Activated naive CD4-positive, alpha-beta T cell treated with anti-CD3 and anti-CD28 coated beads, Interleukin-2, amount 10 ng/mL, durations not matched to agents 7 days and 5 days (primary cell): Measurements from ENCODE around the gene TRIM22.
"Not testable (repeated sequence)": the region's sequence is repeated elsewhere in the genome, so short reads cannot be mapped to it uniquely, and the experiment has no call there.

ENCODE experiments used
- CTCF ChIA-PET: fragments of 350-600 bp; sonication (Branson Sonifier 250); formaldehyde crosslinking; loops from one replicate; lab custom pipeline; 2021; ENCODE audit warnings: antibody characterized with exemption; lab: Charles Lee
- DNase-seq: peaks from one replicate; pipeline ENCODE4 v3.0.0-alpha.2; 2020
- H3K27ac Mint-ChIP-seq: one replicate; pipeline ENCODE4 v1.8.0; 2021; ENCODE audit warnings: mild to moderate bottlenecking, moderate library complexity, mixed read lengths
- H3K27me3 Mint-ChIP-seq: one replicate; pipeline ENCODE4 v1.8.0; 2021; ENCODE audit warnings: mild to moderate bottlenecking, mixed read lengths
- H3K36me3 Mint-ChIP-seq: one replicate; pipeline ENCODE4 v1.8.0; 2021; ENCODE audit warnings: mixed read lengths
- H3K4me1 Mint-ChIP-seq: one replicate; pipeline ENCODE4 v1.8.0; 2021; ENCODE audit warnings: mixed read lengths
- H3K4me3 Mint-ChIP-seq: one replicate; pipeline ENCODE4 v1.8.0; 2021; ENCODE audit warnings: mild to moderate bottlenecking, moderate library complexity, mixed read lengths
- H3K9me3 Mint-ChIP-seq: one replicate; pipeline ENCODE4 v1.8.0; 2021; ENCODE audit warnings: mixed read lengths

TRIM22 gene

GRCh38 chr11:5689551-5689983, at the start of gene TRIM22:
TRIM22 (plus strand) TSS chr11:5689790; CDS start chr11:5696233, 6,443 bp downstream.
- Mint-ChIP-seq H3K4me3 (peak within 1 kb of the TSS; percentile 90), H3K36me3 (peaks cover 33% of the 10 kb centered on the region), H3K27ac (peak within 1 kb of the TSS; percentile 94), H3K27me3 (no peaks in the 10 kb centered on the region), H3K9me3 (no peaks in the 10 kb centered on the region), H3K4me1 (peaks cover 53% of the 10 kb centered on the region)
- CTCF ChIA-PET, result interaction anchor here (1.2 to 2.0 kb wide), 2 partner anchors 63 to 92 kb away, joined by 4 to 6 read pairs; no protein-coding TSS in a partner anchor
- peak; percentile 74 for DNase-seq

DNA sequence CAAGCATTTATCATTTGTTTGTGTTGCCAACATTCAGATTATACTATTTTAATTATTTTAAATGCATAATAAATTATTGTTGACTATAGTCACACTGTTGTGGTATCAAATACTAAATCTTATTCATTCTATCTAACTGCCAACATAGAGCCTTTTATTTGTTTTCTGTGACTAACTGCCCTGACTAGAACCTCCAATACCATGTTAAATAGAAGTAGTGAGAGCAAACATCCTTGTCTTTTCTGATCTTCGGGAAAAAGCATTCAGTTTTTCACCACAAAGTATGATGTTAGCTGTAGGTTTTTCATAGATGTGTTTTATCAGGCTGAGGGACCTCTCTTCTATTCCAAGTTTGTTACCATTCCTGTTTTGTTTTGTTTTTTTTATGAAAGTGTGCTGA, 49.6 kb upstream of the TRIM22 start:
- H3K4me3 Mint-ChIP-seq, result no peak overlapping the region
- no peaks in the 10 kb centered on the region for H3K4me1 Mint-ChIP-seq
- no peak for DNase-seq
- H3K36me3 Mint-ChIP-seq, result peaks cover 34% of the 10 kb centered on the region
- CTCF ChIA-PET, result no interaction called here
- H3K27ac Mint-ChIP-seq, result no peak overlapping the region
- H3K27me3 Mint-ChIP-seq, result no peaks in the 10 kb centered on the region
- no peaks in the 10 kb centered on the region for H3K9me3 Mint-ChIP-seq

- Mint-ChIP-seq H3K4me3 (no peak overlapping the region), H3K27ac (no peak overlapping the region), H3K36me3 (peaks cover 21% of the 10 kb centered on the region), H3K9me3 (no peaks in the 10 kb centered on the region), H3K4me1 (no peaks in the 10 kb centered on the region), H3K27me3 (no peaks in the 10 kb centered on the region)
- CTCF ChIA-PET, result no interaction called here
- no peak for DNase-seq
Observed at GRCh38 chr11:5643585-5643984, 46.0 kb upstream of the TRIM22 start.

- no peak overlapping the region for H3K27ac Mint-ChIP-seq
- H3K4me3 Mint-ChIP-seq, result no peak overlapping the region
- H3K9me3 Mint-ChIP-seq, result no peaks in the 10 kb centered on the region
- no peaks in the 10 kb centered on the region for H3K27me3 Mint-ChIP-seq
- no peak for DNase-seq
- no peaks in the 10 kb centered on the region for H3K4me1 Mint-ChIP-seq
- peaks cover 13% of the 10 kb centered on the region for H3K36me3 Mint-ChIP-seq
- CTCF ChIA-PET, result no interaction called here
Observed at GRCh38 chr11:5646139-5646538, 43.5 kb upstream of the TRIM22 start.

DNA sequence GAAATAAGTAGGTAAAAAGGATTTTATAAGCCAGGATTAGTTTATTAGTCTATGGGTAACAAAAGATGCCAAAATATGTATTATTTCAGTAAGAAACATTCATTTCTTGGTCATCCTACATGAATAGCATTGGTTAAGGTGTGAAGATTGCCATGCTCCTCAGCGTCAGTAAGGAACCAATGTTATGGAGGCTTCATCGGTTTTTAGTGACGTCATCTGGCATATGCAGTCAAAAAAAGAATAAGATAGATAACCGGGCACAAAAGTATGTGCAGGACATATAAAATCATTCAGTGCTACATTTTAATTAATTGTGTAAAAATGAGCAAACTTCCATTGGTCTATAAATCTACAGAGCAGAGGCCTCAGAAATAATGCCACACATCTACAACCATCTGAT, 34.1 kb upstream of the TRIM22 start:
- no peak overlapping the region for H3K27ac Mint-ChIP-seq
- DNase-seq, result no peak
- H3K27me3 Mint-ChIP-seq, result no peaks in the 10 kb centered on the region
- CTCF ChIA-PET, result no interaction called here
- peaks cover 3% of the 10 kb centered on the region for H3K36me3 Mint-ChIP-seq
- H3K4me1 Mint-ChIP-seq, result peaks cover 2% of the 10 kb centered on the region
- no peak overlapping the region for H3K4me3 Mint-ChIP-seq
- peaks cover 3% of the 10 kb centered on the region for H3K9me3 Mint-ChIP-seq

GRCh38 chr11:5656956-5657355, 32.6 kb upstream of the TRIM22 start:
- DNase-seq, CTCF ChIA-PET, H3K4me1 Mint-ChIP-seq, H3K36me3 Mint-ChIP-seq, H3K27me3 Mint-ChIP-seq, H3K9me3 Mint-ChIP-seq, H3K4me3 Mint-ChIP-seq, H3K27ac Mint-ChIP-seq: not testable (repeated sequence)

GRCh38 chr11:5658318-5658717, 31.3 kb upstream of the TRIM22 start:
- Mint-ChIP-seq H3K36me3 (peaks cover 5% of the 10 kb centered on the region), H3K27ac (no peak overlapping the region), H3K9me3 (peaks cover 2% of the 10 kb centered on the region), H3K4me1 (peaks cover 2% of the 10 kb centered on the region), H3K4me3 (no peak overlapping the region), H3K27me3 (no peaks in the 10 kb centered on the region)
- CTCF ChIA-PET, result no interaction called here
- no peak for DNase-seq

- H3K36me3 Mint-ChIP-seq, result peaks cover 25% of the 10 kb centered on the region
- H3K4me3 Mint-ChIP-seq, result no peak overlapping the region
- H3K27me3 Mint-ChIP-seq, result no peaks in the 10 kb centered on the region
- H3K4me1 Mint-ChIP-seq, result peaks cover 2% of the 10 kb centered on the region
- H3K27ac Mint-ChIP-seq, result no peak overlapping the region
- no peaks in the 10 kb centered on the region for H3K9me3 Mint-ChIP-seq
- no peak for DNase-seq
- CTCF ChIA-PET, result no interaction called here
Observed at GRCh38 chr11:5663511-5663910, 26.1 kb upstream of the TRIM22 start.

- no peak for DNase-seq
- Mint-ChIP-seq H3K4me3 (no peak overlapping the region), H3K27me3 (no peaks in the 10 kb centered on the region), H3K27ac (no peak overlapping the region), H3K36me3 (peaks cover 32% of the 10 kb centered on the region), H3K4me1 (peaks cover 2% of the 10 kb centered on the region), H3K9me3 (no peaks in the 10 kb centered on the region)
- CTCF ChIA-PET, result no interaction called here
Observed at GRCh38 chr11:5665051-5665570, 24.5 kb upstream of the TRIM22 start.

- no peak overlapping the region for H3K4me3 Mint-ChIP-seq
- CTCF ChIA-PET, result no interaction called here
- H3K9me3 Mint-ChIP-seq, result no peaks in the 10 kb centered on the region
- peaks cover 38% of the 10 kb centered on the region for H3K36me3 Mint-ChIP-seq
- peak overlapping the region; percentile 42 for H3K27ac Mint-ChIP-seq
- no peaks in the 10 kb centered on the region for H3K4me1 Mint-ChIP-seq
- no peak for DNase-seq
- no peaks in the 10 kb centered on the region for H3K27me3 Mint-ChIP-seq
Observed at GRCh38 chr11:5665746-5666401, 23.7 kb upstream of the TRIM22 start.

DNA sequence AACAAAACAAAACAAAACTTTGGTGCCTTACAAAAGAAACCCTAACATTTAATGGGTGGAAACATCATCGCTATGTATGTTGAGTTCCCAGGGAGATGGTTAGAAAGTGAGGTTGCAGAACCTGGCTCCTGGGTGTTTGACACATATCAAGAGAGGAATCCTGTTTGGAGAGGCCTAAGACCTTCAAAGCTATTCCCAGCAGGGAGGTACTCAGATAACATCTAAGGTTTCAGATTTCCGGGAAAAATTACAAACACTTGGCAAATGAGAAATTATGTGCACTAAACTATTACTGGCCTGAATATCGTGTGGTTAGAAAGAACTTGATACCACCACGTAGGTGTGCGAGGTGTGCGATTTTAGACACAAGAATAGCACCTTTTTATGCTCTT, 23.2 kb upstream of the TRIM22 start:
- Mint-ChIP-seq H3K27me3 (no peaks in the 10 kb centered on the region), H3K36me3 (peaks cover 38% of the 10 kb centered on the region), H3K9me3 (no peaks in the 10 kb centered on the region), H3K4me1 (no peaks in the 10 kb centered on the region), H3K27ac (no peak overlapping the region), H3K4me3 (no peak overlapping the region)
- CTCF ChIA-PET, result no interaction called here
- DNase-seq, result no peak

GRCh38 chr11:5671831-5672230, 17.8 kb upstream of the TRIM22 start:
- no peak for DNase-seq
- H3K27me3 Mint-ChIP-seq, result no peaks in the 10 kb centered on the region
- H3K4me1 Mint-ChIP-seq, result no peaks in the 10 kb centered on the region
- H3K4me3 Mint-ChIP-seq, result no peak overlapping the region
- H3K9me3 Mint-ChIP-seq, result no peaks in the 10 kb centered on the region
- CTCF ChIA-PET, result no interaction called here
- peaks cover 41% of the 10 kb centered on the region for H3K36me3 Mint-ChIP-seq
- H3K27ac Mint-ChIP-seq, result no peak overlapping the region

GRCh38 chr11:5674391-5674790, 15.2 kb upstream of the TRIM22 start:
- H3K36me3 Mint-ChIP-seq, result peaks cover 50% of the 10 kb centered on the region
- no peak for DNase-seq
- no peak overlapping the region for H3K27ac Mint-ChIP-seq
- H3K9me3 Mint-ChIP-seq, result no peaks in the 10 kb centered on the region
- H3K4me3 Mint-ChIP-seq, result no peak overlapping the region
- H3K4me1 Mint-ChIP-seq, result peaks cover 13% of the 10 kb centered on the region
- no peaks in the 10 kb centered on the region for H3K27me3 Mint-ChIP-seq
- CTCF ChIA-PET, result no interaction called here

DNA sequence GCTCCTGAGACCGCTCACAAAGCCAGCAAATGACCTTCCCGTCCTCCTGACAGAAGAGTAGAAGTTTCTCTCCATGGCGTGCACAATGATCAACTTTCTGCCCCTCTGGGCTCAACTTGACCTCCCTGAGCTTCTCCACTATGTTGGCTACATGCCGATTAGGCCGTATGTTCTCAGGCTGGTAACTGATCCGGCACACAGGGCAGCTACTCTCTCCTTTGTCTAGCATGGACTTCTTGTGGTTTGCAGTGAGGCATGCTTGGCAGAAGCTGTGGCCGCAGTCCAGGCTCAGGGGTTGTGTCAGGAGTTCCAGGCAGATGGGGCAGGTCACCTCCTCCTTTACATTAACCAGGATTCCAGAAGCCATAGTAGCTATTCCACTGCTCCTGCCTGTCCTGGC, 9.8 kb upstream of the TRIM22 start:
- Mint-ChIP-seq H3K27ac (no peak overlapping the region), H3K4me1 (peaks cover 36% of the 10 kb centered on the region), H3K27me3 (no peaks in the 10 kb centered on the region), H3K9me3 (peaks cover 4% of the 10 kb centered on the region), H3K4me3 (no peak overlapping the region), H3K36me3 (peaks cover 45% of the 10 kb centered on the region)
- CTCF ChIA-PET, result no interaction called here
- DNase-seq, result no peak

GRCh38 chr11:5682890-5683441, 6.6 kb upstream of the TRIM22 start:
- not testable (repeated sequence) for H3K27me3 Mint-ChIP-seq, H3K27ac Mint-ChIP-seq, DNase-seq, H3K4me3 Mint-ChIP-seq, H3K9me3 Mint-ChIP-seq
- Mint-ChIP-seq H3K36me3 (peaks cover 32% of the 10 kb centered on the region), H3K4me1 (peaks cover 52% of the 10 kb centered on the region)
- CTCF ChIA-PET, result interaction anchor here (1.5 to 1.6 kb wide), 2 partner anchors 56 to 83 kb away, joined by 4 to 5 read pairs; no protein-coding TSS in a partner anchor
